COR-L47 (cell line): ENCODE data around the gene DAGLA.
A peak's percentile ranks its signal among the peaks of the same experiment; 100 is the strongest.

Experiments used
- DNase-seq: peaks from one replicate; lab custom pipeline; 2025; lab: John Stamatoyannopoulos, UW

DAGLA gene

DNA sequence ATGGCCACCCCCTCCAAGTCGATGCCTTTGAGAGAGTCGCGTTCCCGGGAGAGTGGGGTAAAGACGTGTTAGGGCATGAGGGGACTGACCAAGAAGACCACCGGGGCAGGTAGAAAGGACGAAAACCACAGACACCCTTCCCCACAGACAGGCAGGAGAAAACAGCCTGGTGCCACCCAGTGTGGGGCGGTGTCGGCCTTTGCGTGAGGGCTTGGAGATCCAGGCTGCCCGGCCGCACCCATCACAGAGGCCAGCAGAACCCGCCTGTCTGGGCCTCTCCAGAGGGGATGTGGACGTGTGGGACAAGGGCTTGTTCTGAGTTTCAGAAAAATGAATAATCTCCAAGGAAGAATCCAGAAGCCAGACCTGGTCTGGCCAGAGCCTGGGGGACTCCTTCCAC is 30.8 kb downstream of the DAGLA start:
- DNase-seq, result no peak

DNA sequence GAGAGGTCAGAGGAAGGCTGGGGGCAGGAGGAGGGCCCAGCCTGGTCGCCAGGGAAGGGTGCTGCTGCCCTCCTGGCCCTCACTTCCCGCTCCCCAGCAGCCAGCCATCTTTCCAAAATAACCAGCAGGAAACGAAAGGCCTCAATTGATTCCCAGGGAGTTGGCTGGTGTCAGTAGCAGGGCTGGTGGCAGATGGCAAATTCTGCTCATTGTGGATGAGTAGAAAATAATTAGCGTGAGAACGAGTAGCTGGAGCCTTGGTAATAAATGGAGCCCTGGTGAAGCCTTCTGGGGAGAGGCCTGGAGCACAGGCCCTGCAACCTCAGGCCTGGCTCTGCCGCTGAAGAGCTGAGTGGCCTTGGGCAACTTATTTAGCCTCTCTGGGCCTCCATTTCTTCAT is 31.3 kb downstream of the DAGLA start:
- DNase-seq, result peak; percentile 50

DNA sequence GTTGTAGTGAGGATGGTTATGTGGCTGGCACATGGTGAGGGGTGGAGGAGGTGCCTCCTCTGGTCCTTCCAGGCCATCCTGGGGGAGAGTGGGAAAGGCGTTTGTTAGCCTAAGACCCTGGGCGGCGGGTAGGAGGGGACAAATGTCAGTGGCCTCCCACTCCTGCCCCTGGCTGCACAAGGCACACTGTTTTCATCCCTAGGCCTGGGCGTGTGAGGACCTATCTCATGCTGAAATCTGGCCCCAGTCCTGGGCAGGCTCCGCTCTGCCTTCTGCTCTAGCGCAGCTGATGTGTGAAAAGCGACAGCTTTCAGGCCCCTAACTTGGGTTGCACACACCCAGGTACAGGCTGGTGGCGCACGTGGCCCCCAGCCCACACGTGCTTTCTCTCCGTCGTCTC is 32.1 kb downstream of the DAGLA start:
- no peak for DNase-seq

DNA sequence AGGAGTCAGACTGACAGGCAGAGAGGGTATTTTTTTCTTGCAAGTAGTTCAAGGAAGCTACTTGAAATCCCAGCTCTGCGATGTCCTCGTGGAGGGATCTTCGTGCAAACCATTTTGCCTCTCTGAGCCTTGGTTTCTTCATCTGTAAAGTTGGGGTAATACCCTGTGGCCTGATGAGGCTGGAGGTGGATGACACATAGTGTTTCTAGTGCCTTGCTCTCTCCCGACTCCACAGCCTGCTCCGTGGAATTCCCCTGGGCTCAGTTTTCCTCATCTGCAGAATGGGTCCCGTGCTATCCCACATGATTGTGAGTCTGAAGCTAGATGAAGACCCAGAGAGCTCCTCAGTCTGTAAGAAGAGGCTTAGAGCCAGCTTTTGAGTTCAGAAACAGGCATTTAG is 32.7 kb downstream of the DAGLA start:
- DNase-seq, result no peak

DNA sequence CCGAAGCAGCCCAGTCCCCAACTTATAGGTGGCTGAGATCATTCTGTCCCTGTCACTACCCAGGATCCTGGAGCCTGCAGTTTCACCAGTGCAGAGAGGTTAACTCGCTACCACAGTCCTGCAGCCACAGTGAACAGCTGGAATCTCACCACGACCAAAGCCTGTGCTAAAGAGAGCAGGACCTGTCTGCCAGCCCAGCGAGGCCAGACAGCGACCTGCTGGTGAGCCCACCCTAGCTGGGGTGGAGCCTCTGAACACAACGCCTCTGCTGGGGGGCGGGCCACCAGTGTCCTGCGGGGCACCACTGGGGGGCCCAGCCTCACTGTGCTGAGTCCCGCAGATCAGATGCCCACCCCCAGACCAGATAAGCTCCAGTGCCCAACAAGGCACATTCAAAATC is 33.3 kb downstream of the DAGLA start:
- DNase-seq, result no peak

DNA sequence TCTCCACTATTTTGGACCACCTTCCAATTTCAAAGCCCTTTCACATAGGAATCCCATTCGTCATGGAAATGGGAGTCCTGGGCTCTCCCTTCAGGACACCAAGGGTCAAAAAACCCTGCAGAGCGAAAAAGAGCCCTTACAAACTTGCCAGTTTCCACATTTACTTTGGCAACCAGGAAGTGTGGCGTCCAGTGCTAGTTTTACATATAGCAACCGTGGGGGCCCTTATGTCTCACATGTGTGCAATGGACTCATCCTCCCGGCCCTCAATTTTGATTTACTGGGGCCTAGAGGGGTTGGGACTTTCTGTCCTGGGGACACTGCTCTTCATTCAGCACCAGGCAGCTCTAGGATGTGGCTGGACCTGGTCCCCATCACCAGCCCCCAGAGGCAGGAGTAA is 33.7 kb downstream of the DAGLA start:
- no peak for DNase-seq

DNA sequence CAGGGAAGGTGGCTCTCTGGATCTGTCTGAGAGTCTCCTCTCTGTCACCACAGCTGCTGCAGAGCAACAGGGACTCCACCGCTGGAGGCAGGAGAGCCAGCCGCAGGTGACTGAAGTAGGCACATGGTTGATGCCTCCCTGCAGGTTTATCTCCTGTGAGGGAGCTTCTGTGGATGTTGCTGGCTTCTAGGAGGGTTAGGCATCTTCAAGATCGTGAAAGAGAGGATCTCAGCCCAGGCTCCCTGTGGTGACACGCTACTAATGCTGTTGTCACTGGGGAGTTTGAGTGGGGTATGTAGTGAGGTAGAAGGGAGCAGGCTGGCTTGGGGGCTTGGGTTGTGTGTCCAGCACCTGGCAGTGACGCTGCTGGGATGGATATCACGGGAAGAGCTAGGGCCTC is 34.1 kb downstream of the DAGLA start:
- DNase-seq, result no peak

DNA sequence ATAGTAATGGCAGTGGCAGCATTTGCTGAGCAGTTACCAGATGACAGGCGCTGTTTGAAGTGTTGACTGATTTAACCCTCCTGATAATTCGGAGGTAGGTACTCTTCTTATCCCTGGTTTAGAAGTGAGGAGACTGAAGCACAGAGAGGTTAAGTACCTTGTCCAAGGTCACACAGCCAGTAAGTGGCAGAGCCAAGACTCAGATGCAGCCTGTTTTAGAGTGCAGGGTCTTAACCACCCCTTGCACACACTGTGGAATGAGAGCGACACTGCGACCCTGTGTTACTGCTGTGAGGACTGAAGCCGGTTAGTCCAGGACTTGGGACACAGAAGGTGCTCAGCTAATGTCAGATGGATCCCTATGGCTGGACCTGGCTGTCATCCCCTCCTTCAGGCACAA is 34.7 kb downstream of the DAGLA start:
- DNase-seq, result no peak

DNA sequence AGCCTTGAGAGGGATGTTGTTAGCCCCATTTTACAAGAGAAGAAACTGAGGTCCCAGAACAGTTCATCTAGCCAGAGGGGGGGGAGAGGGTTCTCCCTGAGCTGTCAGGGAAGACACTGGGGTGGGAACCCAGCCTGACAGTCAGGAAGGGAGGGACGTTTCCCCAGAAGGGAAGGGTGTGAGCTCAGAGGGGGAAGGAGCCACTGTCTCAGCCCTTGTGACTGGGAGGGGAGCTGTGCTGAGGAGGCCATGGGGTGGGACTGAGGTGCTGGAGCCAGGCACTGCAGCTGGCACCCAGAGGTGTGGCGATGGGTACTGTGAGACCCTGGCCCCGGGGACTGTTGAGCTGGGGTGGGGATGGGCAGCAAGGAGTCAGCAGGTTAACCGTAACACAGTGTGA is 35.7 kb downstream of the DAGLA start:
- no peak for DNase-seq

DNA sequence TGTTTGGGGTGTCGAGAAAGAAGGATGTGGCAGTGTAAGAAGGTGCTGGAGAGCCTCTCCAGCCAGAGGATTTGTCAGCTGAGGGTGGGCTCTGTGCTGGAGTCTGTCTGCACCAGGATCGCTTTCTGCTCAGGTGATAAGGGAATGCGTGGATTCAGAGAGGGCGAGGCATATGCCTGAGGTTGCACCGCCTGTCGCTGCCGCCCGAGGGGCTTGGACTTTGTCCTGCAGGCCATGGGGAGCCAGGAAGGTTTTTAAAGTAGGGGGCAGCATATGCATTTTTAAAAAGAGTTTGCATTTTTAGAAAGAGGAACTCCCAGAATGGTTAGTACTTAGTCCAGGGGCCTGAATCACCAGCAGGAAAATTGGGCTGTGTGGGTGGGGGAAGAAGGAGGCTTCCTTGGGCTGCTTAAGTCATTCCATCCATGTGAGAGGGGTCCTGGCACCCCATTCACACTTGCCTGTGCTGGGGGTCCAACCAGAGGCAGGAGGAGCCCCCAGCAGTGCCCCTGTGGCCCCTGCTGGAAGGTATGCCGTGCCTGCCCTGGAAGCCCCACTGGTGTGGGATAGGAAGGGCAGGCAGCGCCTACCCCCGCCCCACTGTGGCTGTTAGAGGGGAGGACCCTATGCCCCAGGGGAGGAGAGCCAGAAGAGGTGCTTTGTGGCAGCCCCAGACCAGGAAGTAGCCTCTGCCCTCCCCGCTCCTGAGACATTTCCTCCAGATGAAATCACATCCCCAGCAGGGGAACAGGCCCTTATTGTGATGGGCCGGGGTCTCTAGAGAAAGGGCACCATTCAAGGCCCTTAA is 36.5 kb downstream of the DAGLA start:
- no peak for DNase-seq

DNA sequence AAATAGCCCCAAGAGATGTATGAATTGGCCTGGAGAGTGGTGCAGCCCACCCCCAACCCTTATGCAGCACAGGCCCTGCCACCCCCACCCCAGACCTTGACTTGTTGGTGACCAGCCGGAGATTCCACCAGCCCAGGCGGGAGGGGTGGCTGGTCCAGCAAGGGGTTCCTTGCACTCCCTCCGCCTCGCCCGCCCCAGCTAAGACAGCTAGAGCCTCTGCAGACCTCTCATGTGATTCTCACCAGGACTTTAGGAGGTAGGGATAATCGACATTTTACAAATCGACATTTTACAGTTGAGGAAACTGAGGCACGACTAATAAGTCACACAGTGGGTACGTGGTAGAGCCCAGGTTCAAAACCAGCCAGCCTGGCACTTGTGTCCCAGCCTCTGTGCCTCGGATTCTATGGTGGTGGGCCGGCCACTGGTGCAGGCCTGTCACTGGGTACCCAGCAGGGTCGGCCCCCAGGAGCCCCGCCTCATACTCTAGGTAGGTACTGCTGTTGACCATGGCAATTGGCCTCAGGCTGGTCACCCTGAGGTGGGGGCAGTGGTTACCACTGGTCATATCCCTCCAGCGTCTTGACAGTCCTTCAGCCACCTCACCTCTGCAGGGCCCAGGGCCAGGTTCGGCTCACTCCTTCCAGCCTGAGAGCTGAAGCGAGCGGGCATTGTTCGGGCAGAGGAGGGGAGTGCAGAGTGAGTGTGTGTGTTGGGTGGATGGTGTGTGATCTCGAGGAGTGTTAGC is 37.3 kb downstream of the DAGLA start:
- no peak for DNase-seq

DNA sequence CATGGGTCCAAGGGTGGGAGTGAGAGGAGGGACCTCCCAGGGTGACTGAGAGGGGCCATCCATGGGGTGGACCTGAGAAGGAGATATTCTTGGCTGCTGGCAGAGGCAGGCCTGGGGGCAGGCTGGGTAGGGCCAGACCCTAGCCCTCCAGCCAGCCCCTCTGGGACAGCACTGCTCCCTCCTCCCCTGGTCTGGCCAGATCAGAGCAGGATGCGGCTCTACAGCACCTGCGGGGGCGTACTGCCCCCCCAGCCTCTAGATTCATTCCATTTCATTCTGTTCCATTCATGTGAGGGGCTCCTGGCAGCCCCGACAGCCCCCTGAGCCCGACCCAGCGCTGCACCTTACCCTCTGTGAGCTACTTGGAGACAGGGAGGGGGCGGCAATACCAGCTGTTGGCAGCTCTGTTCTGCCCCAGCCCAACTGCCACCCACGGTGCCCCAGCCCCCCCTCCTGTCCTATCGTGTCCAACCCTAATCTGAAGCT is 37.9 kb downstream of the DAGLA start:
- no peak for DNase-seq

DNA sequence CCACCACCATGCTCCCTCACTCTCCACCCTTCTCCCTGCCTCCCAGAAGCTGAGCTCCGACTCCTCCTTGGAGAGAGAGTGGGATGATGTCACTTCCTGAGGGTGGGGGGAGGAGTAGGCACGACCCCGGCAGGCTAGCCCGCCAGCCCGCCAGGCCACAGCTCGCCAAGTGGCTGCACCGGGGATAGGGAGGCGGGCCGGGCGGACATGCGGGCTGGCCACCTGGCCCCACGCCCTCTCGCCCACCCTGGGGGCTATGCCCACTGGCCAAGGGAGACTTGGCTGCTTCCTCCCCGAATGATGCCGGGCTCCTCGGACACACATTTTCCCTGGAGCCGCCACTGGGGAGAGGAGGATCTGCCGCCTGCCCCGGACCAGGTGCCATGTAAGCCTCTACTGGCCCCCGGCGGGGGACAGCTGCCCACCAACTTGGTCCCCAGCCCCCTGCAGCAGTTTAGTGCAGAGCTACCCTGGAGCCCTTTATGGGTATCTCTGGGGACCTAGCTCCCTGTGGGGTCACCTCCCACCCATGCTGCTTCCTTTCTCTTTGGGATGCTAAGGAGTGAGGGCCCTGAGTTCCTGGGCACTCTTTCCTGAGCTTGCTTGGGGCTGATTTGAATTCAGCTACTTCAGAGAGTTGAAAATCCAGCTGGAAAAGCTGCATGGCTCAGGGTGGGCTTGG is 38.6 kb downstream of the DAGLA start:
- no peak for DNase-seq

DNA sequence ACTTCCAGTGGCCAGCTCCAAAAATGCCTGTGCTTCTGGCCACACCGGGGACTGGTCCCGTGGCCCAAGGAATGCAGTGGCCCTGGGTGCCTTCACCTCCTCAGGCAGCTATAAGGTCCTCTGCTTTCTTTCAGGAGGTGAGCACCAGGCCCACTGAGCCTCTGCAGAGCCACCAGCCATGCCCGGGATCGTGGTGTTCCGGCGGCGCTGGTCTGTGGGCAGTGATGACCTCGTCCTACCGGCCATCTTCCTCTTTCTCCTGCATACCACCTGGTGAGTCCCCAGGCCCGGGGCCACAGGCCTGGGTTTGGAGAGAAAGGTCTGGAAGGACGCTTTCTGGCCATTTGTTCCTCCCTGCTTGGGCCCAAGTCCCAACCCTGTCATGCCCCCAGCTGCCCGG is 39.8 kb downstream of the DAGLA start:
- DNase-seq, result no peak

DNA sequence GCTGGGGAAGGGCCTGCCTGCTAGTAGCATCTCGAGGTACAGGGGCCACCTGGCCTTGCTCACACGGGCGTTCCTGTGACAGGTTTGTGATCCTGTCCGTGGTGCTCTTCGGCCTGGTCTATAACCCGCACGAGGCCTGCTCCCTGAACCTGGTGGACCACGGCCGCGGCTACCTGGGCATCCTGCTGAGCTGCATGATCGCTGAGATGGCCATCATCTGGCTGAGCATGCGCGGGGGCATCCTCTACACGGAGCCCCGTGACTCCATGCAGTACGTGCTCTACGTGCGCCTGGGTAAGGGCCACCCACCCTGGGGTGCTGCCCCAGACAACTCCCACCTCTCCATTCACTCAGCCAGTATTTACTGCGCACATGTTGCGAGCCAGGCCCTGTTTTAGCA is 40.4 kb downstream of the DAGLA start:
- DNase-seq, result no peak

DNA sequence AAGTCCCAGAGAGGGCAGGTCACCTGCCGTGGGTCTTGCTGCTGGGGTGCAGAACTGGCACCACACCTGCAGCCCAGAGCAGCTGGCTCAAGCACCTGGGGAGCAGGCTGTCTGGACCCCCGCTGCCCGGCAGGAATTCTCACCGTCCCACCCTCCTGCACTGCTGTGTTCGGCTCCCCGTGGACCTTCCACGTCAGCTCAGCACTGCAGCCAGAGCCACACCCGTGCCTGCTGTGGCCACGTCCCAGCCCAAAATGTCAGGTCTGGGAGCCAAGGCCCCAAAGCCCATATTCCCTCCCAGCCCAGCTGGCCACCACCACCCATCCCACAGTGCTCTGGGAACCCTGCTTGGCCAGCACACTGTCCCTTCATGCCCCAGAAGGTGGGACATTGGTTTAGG is 44.2 kb downstream of the DAGLA start:
- DNase-seq, result no peak

DNA sequence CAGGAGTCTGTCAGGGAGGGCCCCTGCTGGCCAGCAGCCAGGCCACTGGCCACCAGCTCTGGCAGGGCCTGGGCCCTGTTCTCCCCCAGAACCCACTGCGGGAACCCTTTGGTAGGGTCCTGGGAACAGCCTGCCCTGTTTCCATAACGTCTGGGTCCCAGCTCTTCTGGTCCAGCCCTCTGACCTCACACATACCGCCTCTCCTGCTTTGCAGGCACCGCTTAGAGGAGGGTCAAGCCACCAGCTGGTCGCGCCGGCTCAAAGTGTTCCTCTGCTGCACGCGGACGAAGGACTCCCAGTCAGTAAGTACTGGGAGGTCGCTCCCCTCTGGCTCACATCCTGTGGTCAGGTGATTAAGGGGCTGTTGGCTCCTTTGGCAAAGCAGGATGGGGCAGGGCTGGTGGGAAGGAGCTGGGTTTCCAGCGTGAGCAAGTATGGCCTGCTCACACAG is 45.6 kb downstream of the DAGLA start:
- DNase-seq, result no peak

DNA sequence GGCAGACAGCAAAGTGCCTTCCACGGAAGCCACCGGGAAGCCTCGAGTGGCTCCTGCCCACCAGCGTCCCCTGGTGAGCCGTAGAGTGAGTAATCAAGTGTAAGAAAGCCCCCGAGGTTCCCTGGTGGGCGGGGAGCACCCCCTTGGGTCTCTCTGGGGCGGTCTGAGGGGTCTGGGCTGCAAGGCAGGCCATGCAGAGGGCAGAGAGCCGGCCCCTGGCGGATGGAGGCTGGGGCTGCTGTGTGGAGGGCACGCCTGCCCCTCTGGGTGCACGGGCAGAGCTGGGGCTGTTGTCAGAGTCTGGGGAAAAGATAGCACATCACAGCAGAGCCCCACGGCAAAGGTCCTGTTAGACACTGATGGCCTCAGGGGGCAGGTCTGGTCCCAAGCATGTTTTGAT is 46.6 kb downstream of the DAGLA start:
- DNase-seq, result no peak

DNA sequence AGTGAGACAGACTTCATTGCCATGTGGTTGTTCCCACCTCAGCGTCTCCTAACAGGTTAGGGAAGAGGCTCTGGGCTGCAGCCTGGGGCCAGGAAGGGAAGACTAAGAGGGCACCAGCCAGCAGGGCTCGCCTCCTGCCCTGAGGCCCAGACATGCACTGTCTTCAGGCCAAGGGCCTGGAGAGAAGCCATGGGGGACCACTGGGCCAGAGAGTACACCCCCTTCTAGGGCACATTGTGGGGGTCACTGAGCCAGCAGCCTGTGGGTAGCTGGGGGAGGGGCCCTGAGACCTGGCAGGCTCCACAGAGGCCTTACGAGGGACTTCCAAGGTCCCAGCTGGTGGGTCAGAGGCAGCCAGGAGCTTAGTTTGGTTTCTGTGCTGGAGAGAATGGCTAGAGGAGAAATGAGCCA is 47.2 kb downstream of the DAGLA start:
- DNase-seq, result no peak

DNA sequence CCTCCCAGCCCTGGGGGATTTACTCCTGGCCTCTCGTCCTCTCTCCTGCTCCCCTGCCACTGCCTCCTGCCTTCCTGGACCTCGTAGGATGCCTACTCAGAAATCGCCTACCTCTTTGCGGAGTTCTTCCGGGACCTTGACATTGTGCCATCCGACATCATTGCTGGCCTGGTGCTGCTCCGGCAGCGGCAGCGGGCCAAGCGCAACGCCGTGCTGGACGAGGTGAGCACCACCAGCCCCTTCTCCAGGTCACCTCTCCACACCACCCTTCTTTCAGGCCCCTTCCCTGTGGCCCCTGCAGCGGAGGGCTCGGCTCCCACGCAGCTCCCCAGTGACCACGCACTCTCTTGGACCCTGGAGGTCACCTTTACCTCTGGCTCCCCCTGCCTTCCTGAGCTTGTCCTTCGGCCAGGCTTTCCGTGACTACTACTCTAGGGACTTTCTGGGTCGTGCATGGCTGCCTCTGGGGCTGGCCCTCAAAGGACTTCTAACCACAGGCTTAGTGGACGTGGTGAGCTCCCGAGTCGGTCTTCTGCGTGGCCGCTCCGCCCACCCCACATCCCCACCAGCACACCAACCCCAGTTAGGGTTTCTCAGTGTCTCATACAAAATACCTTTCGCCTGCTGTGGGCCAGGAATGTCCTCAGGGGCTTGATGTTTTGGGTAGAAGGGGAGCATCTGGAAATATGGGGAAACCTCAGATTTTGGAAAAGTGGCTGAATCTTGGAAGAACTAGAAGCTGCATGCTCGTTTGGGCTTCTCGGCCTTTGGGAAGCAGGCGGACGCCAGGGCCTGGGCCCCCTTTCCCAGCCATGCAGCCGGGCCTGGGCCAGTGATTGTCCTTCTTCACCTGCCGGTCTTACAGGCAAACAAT is 48.1 kb downstream of the DAGLA start:
- DNase-seq, result no peak

DNA sequence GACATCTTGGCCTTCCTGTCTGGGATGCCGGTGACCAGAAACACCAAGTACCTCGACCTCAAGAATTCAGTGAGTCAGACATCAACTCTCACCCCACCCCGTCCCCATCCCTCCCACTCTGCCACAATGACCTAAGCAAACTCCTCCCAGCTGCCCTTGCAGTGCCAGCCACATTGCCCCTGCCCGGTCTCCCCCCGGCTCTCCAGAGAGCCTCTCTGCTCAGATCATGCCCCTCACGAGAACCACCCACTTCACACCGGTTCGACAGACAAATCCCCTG is 48.7 kb downstream of the DAGLA start:
- DNase-seq, result no peak
